ENCODE results near the gene CLEC4E.

- TF ChIP-seq, protein P1, sequence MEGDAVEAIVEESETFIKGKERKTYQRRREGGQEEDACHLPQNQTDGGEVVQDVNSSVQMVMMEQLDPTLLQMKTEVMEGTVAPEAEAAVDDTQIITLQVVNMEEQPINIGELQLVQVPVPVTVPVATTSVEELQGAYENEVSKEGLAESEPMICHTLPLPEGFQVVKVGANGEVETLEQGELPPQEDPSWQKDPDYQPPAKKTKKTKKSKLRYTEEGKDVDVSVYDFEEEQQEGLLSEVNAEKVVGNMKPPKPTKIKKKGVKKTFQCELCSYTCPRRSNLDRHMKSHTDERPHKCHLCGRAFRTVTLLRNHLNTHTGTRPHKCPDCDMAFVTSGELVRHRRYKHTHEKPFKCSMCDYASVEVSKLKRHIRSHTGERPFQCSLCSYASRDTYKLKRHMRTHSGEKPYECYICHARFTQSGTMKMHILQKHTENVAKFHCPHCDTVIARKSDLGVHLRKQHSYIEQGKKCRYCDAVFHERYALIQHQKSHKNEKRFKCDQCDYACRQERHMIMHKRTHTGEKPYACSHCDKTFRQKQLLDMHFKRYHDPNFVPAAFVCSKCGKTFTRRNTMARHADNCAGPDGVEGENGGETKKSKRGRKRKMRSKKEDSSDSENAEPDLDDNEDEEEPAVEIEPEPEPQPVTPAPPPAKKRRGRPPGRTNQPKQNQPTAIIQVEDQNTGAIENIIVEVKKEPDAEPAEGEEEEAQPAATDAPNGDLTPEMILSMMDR (IDR thresholded peaks at IDR 0.05; ENCODE audit: low read depth, low read length) = no peak
- no peak for TF ChIP-seq EZH2phosphoT487 (IDR thresholded peaks at IDR 0.05; ENCODE audit: low read depth)
Measured at GRCh38 chr12:8513256-8513655, 27.4 kb downstream of the CLEC4E start, which contains the start of gene CLEC4D.

Data from OCI-LY3 (cell line).